Calu3 (cell line): Measurements from ENCODE around the gene EGFR. TPM values are rescaled to one million over a fixed set of nuclear protein-coding genes. Genes with fewer than 3 reads are reported as not detected.
A peak's percentile ranks its signal among the peaks of the same experiment; 100 is the strongest.

Experiments used
- BruUV-seq: library from RNA; stranded (reverse); fragments of 400-500 nt; replicated peaks from 2 replicates; lab custom pipeline; 2021; lab: Mats Ljungman, UMichigan
- CTCF ChIA-PET: fragments of 300-600 bp; sonication (Branson Sonifier 250); formaldehyde crosslinking; loops from one replicate; lab custom pipeline; 2022; ENCODE audit warnings: antibody characterized with exemption; lab: Charles Lee
- DNase-seq: peaks from one replicate; pipeline ENCODE4 v3.0.0; 2022
- H3K27ac Mint-ChIP-seq: one replicate; pipeline ENCODE4 v1.8.0; 2022; ENCODE audit warnings: mixed read lengths; ENCODE audit not compliant: unreplicated experiment
- H3K27me3 Mint-ChIP-seq: one replicate; pipeline ENCODE4 v1.8.0; 2022; ENCODE audit warnings: mixed read lengths; ENCODE audit not compliant: unreplicated experiment
- H3K36me3 Mint-ChIP-seq: one replicate; pipeline ENCODE4 v1.8.0; 2022; ENCODE audit warnings: mild to moderate bottlenecking, moderate library complexity, mixed read lengths; ENCODE audit not compliant: insufficient read depth, unreplicated experiment
- H3K4me1 Mint-ChIP-seq: one replicate; pipeline ENCODE4 v1.8.0; 2022; ENCODE audit warnings: mild to moderate bottlenecking, low read depth, mixed read lengths; ENCODE audit not compliant: unreplicated experiment
- H3K4me3 Mint-ChIP-seq: one replicate; pipeline ENCODE4 v1.8.0; 2022; ENCODE audit warnings: mild to moderate bottlenecking, low read depth, moderate library complexity, mixed read lengths; ENCODE audit not compliant: unreplicated experiment
- H3K9me3 Mint-ChIP-seq: one replicate; pipeline ENCODE4 v1.8.0; 2022; ENCODE audit warnings: low read depth, mixed read lengths; ENCODE audit not compliant: unreplicated experiment
- CTCF ChIP-seq: fragments of 200-600 bp; IDR thresholded peaks from one replicate; pipeline ENCODE4 v1.8.0; 2022; ENCODE audit warnings: antibody characterized with exemption; ENCODE audit not compliant: unreplicated experiment
- intact Hi-C: fragments of 100-400 bp; cut with micrococcal nuclease; formaldehyde crosslinking; loops from one replicate; pipeline ENCODE4 v1.10.0; 2022; ENCODE audit not compliant: unreplicated experiment
- total RNA-seq: library from RNA; stranded (reverse); gene quantifications from 2 replicates; pipeline ENCODE4 v1.2.3, GENCODE V29; 2022

EGFR gene
- total RNA-seq, 1 experiment from 2014 or later = 87.4 TPM

GRCh38 chr7:55128693-55129394 lies 110.0 kb downstream of the EGFR start:
- intact Hi-C loops = no loop called here
- H3K4me1 Mint-ChIP-seq = peaks cover 77% of the 10 kb centered on the region
- peaks cover 27% of the 10 kb centered on the region for H3K36me3 Mint-ChIP-seq
- DNase-seq = no peak
- CTCF ChIA-PET = interaction anchor here (0.7 to 1.0 kb wide), 3 partner anchors 9 to 48 kb away, joined by 3 read pairs; no protein-coding TSS in a partner anchor
- no peaks in the 10 kb centered on the region for H3K27me3 Mint-ChIP-seq
- no peak for TF ChIP-seq CTCF
- H3K9me3 Mint-ChIP-seq = no peaks in the 10 kb centered on the region
- H3K27ac Mint-ChIP-seq = peak overlapping the region; percentile 86
- no TSS peak for BruUV-seq
- H3K4me3 Mint-ChIP-seq = peak overlapping the region; percentile 1

- intact Hi-C loops = loop anchor here (5.0 kb wide), 5 partner anchors 97 to 357 kb away; no protein-coding TSS in a partner anchor
Observed at GRCh38 chr7:55129541-55130394, 111.0 kb downstream of the EGFR start.

GRCh38 chr7:55130395-55131141 lies 111.8 kb downstream of the EGFR start:
- DNase-seq = no peak
- intact Hi-C loops = loop anchor here (5.0 kb wide), 5 partner anchors 98 to 358 kb away; no protein-coding TSS in a partner anchor
- no peak overlapping the region for H3K4me3 Mint-ChIP-seq
- no peaks in the 10 kb centered on the region for H3K27me3 Mint-ChIP-seq
- H3K9me3 Mint-ChIP-seq = no peaks in the 10 kb centered on the region
- peaks cover 34% of the 10 kb centered on the region for H3K36me3 Mint-ChIP-seq
- BruUV-seq = no TSS peak
- CTCF ChIA-PET = interaction anchor here (0.6 to 1.0 kb wide), 2 partner anchors 9 to 253 kb away, joined by 3 read pairs; no protein-coding TSS in a partner anchor
- no peak for TF ChIP-seq CTCF
- peaks cover 73% of the 10 kb centered on the region for H3K4me1 Mint-ChIP-seq
- H3K27ac Mint-ChIP-seq = peak overlapping the region; percentile 86

More at GRCh38 chr7:55129541-55130394, 111.0 kb downstream of the EGFR start:
- Mint-ChIP-seq H3K9me3 (no peaks in the 10 kb centered on the region), H3K27me3 (no peaks in the 10 kb centered on the region), H3K27ac (peak overlapping the region; percentile 86), H3K4me1 (peaks cover 78% of the 10 kb centered on the region), H3K4me3 (peak overlapping the region; percentile 1), H3K36me3 (peaks cover 34% of the 10 kb centered on the region)
- CTCF ChIA-PET = interaction anchor here (0.6 to 1.0 kb wide), 5 partner anchors 8 to 936 kb away, joined by 3 read pairs; no protein-coding TSS in a partner anchor
- no peak for DNase-seq
- no peak for TF ChIP-seq CTCF
- BruUV-seq = no TSS peak
